ENCODE measurements around the gene APOLD1. TPM values are rescaled to one million over a fixed set of nuclear protein-coding genes. Genes with fewer than 3 reads are reported as not detected.
"Not testable (repeated sequence)": the region's sequence is repeated elsewhere in the genome, so short reads cannot be mapped to it uniquely, and the experiment has no call there.

APOLD1 gene
- total RNA-seq, 1 experiment from 2014 or later, result 1.8 TPM

GRCh38 chr12:12839003-12839395 lies 53.5 kb downstream of the APOLD1 start:
- DNase-seq (ENCODE audit: low read depth), result no peak

GRCh38 chr12:12839439-12839838 lies 54.0 kb downstream of the APOLD1 start:
- DNase-seq (ENCODE audit: low read depth), result not testable (repeated sequence)

DNA sequence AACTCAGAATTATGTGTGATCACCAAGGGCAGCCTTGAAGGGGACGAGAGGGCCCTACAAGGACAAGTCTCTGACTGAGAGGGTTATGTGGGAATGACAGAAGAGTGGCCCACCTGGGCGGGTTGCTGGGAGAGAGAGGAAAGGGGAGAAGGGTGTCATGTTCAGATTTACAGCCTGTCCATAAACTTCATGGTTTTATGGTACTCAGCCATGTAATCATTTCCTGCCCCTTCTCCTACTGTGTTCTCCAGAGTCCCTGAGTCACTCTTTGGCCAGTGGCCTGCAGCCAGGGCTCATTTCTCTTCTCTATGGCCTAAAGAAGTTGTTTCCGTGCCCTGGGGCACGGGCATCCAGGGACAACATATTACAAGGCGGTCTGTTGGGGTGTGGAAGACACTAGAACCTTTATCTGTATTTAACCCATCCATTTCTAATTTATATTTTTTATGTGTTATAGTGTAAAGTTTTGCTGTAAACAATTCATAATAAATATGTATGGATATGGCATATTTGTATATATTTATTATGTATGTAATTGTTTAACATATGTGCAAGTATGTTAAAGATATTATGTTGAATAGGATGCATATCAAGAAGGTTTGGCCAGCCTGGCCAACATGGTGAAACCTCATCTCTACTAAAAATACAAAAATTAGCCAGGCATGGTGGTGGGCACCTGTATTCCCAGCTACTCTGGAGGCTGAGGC lies 54.6 kb downstream of the APOLD1 start:
- peak; percentile 96 for DNase-seq (ENCODE audit: low read depth)

DNA sequence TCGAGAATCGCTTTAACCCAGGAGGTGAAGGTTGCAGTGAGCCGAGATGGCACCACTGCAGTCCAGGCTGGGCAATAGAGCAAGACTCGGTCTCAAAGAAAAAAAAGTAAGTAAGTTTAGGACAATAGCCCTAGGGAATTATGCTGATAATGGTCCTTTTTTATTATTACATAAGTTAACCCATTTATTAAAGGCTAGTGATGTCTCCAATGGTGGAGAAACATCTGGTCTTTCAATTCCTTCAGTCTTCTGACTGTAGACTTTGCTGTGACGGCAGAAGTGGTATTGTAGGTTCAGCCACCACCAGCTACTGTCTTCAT lies 55.1 kb downstream of the APOLD1 start:
- no peak for DNase-seq (ENCODE audit: low read depth)

Small RNAs within 50 kb of the gene (small RNA-seq; reads per million reads assigned to genes)
- gene AC007215.1 (not detected), gene MIR613 (not detected)

Other genes with a start within 250 kb of the APOLD1 start
- gene DUSP16, start 222.8 kb upstream of the APOLD1 start, total RNA-seq (2014; rRNA removed; shearing (Covaris generic)), result 2.4 and 3.2 TPM in 2 replicates
- gene CREBL2, start 173.8 kb upstream of the APOLD1 start, total RNA-seq (2014; rRNA removed; shearing (Covaris generic)), result 25.4 and 26.8 TPM in 2 replicates
- 0.37 and 0.73 TPM in 2 replicates for gene GPR19, start 89.5 kb upstream of the APOLD1 start, total RNA-seq (2014; rRNA removed; shearing (Covaris generic))
- gene CDKN1B, start 68.3 kb upstream of the APOLD1 start, total RNA-seq (2014; rRNA removed; shearing (Covaris generic)), result 18.9 and 24.0 TPM in 2 replicates
- 108 TPM in 2 replicates for gene DDX47, start 27.7 kb downstream of the APOLD1 start, total RNA-seq (2014; rRNA removed; shearing (Covaris generic))
- 19.8 and 21.7 TPM in 2 replicates for gene GPRC5A, start 105.9 kb downstream of the APOLD1 start, total RNA-seq (2014; rRNA removed; shearing (Covaris generic))
- not detected in 2 replicates for gene GPRC5D, start 166.5 kb downstream of the APOLD1 start, total RNA-seq (2014; rRNA removed; shearing (Covaris generic))
- gene HEBP1, start 214.6 kb downstream of the APOLD1 start, total RNA-seq (2014; rRNA removed; shearing (Covaris generic)), result 9.7 and 26.2 TPM in 2 replicates

All from HT1080 (cell line).